ENCODE measurements around the gene TOB1.

The TOB1 gene

GRCh38 chr17:50845240-50846147 is 20.7 kb downstream of the TOB1 start:
- DNase-seq (ENCODE audit: low read depth), result no peak

DNA sequence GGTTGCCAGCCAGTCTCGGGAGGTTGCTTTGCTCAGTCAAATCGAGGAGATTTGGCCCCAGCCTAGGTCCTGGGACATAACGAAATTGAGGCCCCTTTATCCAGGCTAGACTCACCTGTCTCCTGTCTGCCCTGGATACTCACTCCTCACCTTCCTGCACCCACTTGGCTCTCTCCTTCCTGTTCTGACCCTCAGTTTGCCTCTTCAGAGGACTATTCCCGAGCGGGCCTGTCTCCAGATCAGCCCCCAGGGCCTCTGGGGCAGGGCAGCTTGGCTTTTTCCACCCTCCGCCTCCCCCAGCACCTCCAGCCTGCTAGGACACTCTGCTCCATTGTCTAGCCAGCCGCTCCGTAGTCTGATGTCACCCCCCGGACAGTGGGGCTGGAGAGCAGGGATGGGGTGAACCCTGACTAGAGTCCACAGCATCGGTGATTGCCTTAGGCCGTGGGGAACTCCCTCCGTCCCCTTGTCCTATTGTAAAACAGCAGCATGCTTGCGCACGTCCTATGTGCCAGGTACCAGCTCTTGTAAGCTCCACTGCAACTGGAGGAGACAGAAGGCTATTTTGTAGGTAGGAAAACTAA is 21.9 kb downstream of the TOB1 start:
- no peak for DNase-seq (ENCODE audit: low read depth)

DNA sequence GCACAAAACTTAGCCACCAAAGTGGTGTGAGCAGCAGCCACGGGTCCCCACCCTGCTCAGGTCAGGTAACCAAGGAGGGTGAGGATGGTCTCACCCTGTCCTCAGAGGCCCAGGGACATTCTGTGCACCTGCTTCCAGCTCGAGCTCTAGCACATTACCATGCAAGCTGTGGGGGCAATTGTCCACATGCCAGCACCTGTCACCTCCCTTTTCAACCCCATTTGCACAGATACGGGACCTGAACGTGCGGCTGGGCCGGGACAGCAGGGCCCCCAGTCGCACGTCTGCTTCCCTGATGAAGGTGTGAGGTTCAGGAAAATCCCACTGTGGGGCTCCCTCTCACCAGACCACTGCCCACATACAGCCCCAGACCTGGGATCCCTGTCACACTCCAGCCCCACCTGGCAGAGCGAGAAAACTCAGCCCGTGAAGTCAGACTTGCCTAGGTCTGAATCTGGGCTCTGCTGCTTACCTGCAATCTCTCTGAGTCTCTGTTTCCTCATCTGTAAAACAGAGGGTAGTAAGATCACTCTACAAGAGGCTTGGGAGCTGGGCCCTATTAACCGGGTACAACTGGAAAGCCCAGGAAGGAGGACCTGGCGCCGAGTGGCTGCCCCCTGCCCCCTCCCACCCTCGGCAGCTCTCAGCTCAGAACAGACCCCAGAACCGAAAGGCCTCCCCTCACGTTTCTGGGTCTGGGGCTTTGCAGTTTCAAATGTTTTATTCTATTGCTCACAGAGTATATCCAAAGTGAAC is 22.8 kb downstream of the TOB1 start:
- no peak for DNase-seq (ENCODE audit: low read depth)

DNA sequence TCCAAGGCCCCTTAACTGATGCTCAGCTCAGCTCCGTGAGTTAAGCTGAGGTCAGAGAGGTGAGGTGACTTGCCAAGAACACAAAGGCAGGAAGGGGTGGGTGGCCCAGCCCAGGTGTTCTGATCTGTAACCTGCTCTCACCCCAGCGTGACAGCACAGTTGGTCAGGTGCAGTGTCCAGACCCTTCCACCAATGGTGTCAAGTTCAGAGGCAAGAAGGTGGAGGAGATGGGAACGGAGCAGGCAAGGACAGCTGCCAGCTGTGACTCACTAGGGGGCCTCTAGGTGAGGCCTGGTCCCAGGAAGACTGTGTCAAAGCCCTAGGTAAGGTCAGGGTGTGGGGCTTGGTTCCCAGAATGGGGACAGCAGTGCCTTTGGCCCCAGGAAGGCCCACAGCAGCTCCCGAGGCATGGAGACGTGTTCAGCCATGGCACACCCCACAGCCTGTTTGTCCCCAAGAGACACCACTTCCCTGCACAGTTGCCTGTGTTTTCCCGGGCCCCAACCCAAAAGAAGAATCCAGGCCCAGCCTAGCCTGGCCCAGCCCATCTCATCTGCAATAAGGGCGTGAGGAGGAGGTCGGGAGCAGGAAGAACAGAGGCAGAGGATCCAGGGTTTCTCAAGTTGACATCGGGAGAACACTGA is 23.5 kb downstream of the TOB1 start:
- no peak for DNase-seq (ENCODE audit: low read depth)

DNA sequence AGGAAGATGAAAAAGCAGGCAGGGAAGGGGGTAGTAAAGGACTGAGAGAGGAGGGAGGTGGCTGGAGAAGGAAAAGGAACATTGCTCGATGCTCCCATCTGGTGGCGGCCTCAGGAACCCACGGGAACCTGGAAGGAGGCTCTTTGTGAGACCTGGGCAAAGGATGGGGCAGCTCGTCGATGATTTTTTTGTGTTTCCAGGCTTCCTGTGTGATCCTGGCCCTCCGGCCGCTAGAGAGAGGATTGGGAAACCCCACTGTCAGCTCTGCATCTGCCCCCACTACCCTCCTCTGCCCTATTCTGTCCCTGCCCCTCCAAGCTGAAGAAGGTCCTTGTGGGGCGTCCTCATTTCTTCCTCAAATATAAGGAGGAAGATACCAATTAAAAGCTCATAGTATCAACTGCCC is 24.2 kb downstream of the TOB1 start:
- peak; percentile 23 for DNase-seq (ENCODE audit: low read depth)

DNA sequence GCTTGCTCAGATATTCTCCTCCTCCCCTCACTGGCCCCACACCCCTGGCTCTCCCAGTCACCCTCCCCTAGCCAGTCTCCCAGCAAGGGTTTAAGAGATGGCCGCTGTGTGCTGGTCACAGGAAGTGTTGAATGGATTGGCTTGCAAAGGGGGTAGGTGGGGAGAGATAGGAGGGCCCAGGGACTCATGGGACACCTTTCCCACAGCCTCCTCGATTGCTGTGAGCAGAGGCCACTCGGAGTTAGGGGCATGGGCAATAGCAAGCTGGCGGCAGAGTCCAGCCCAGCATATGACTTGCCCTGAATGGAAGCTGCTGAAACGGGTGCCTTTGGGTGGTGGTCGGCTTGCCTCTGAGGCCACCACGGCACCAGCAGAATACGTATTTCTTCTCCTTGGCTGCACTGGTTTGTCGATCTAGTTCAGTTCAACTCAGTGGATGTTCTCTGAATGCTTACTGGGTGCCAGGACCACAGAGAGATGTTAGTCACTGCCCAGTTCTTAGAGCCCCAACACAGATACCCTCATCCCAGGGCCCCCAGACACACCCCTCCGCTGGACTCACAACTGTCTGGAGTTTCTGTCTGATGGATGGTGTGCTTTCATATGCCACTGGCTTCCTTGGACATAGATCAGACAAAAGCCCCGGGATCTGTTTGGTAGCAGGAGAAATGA is 24.7 kb downstream of the TOB1 start:
- no peak for DNase-seq (ENCODE audit: low read depth)

- no peak for DNase-seq (ENCODE audit: low read depth)
Observed at GRCh38 chr17:50840311-50840851, 25.8 kb downstream of the TOB1 start.

GRCh38 chr17:50839591-50840310 is 26.4 kb downstream of the TOB1 start:
- DNase-seq (ENCODE audit: low read depth), result no peak

DNA sequence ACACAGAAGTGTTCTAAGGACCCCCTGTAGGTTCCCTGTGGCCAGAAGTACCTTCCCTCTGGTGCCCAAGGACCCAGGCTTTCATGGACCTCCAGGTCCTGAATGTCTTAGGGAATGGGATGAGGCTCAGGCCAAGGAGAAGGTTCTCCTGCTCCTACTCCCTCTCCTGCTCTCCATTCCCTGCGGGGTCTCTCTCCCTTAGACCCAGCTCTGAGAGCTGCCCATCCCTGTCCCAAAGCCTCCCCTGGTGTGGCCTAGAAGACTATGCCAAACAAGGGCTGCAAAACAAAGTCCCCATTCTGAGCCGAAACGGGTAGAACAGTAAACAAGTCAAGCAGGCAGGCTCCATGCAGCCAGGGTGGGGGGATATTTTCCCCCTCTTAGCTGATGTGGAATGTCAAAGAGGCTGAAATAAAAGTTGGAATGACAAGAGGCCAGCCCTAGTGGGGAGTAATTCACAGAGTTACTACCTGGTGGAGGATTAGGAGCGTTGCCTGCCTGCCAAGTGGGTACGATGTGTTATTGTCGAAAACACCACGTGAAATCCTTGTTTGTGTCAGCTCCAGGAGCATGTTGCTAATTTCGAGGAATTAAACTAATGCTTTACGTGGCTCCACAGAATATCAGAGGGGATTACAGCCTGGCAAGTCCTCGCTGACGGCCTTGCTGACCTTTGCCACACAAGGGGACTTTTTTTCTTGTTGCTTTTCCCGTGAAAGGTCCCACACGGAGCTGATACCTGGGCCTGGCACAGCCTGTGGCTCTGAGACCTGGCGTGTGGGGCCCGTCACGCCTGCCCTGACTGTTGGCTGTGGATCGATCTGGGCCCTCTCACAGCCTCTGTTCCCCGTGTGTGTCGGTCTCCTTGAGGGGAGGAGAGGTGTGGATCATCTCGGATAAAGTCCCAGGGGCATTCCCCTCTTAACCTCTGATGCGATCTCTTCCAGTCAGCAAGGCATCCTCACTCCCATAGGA is 27.9 kb downstream of the TOB1 start:
- no peak for DNase-seq (ENCODE audit: low read depth)

- DNase-seq (ENCODE audit: low read depth), result no peak
Observed at GRCh38 chr17:50837286-50837979, 28.7 kb downstream of the TOB1 start.

DNA sequence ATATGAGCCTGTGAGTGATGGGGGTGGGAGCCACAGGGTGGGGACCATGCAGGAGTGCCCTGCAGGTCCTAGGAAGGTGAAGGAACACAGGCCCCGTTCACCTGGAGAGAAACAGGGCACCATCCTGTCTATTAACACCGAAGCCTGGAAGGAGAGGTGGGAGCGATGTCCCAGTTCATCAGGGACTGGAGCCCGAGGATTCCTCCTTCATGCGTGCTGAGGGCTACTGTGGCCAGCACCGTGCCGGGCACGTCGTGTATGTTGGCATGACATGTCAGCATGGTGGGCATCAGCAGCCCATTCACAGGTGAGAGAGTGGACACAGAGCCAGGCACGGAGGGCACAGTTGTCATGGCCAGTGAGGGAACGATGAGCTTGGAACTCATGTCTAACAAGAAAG is 29.3 kb downstream of the TOB1 start:
- no peak for DNase-seq (ENCODE audit: low read depth)

GRCh38 chr17:50835301-50836234 is 30.6 kb downstream of the TOB1 start, which contains the start of gene WFIKKN2:
TSS of gene WFIKKN2 (plus strand) at chr17:50835586. CDS start at chr17:50835938, 352 bp downstream.
- no peak for DNase-seq (ENCODE audit: low read depth)

GRCh38 chr17:50834429-50835300 is 31.5 kb downstream of the TOB1 start:
- no peak for DNase-seq (ENCODE audit: low read depth)

DNA sequence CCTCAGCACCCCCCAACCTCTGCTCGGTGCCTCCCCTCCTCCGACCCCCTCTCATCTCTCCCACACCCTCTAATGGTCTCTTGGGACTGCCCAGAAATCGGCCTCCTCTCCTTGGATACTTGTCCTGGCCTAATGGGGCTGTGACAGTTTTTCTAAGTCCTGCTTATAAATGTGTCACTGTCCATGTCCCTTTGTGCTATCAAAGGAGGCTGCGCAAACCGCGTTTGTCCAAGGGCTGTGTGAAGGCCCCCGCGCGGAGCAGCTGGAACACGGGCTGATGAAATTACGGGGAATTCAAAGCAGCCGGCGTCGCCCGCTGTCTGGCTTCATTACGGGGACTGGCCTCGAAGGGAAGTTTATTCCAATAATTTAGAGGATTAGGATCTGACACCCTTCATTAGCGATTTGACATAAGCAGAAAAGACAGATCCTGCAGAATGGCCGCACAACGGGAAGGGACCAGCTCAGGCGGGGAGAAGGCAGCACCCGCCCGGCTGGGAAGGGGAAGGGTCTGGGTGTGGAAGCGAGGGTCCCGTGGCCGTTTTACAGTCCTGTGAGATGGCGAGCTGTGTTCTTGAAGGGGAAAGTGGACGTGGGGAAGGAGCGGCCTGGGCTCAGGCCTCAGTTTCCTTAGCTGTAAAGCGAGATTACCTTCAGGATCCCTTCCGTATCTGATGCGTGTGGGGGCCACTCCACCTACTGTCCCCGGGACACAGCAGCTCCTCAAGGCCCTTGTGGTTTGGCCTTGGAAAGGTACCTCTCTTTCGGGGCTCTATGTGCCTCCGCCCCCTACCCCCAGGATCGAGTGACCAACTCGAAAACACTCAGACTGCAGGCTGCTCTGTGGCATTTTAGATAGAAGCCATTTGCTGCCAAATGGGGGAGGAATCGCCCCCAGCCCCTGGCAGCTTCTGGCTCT is 32.4 kb downstream of the TOB1 start:
- DNase-seq (ENCODE audit: low read depth), result no peak

GRCh38 chr17:50832864-50833381 is 33.2 kb downstream of the TOB1 start:
- no peak for DNase-seq (ENCODE audit: low read depth)

All from activated T-cell treated with anti-CD3 and anti-CD28 coated beads for 24 hours (primary cell).